Naive thymus-derived CD8-positive, alpha-beta T cell (primary cell): Measurements from ENCODE around the gene MYRIP. TPM values are rescaled to one million over a fixed set of nuclear protein-coding genes. Genes with fewer than 3 reads are reported as not detected.

Experiments used
- ATAC-seq, 2 donors: fragments of 150-1000 bp; cut with Tn5 transposase in 1 of 2; sonication (Bioruptor Pico), chemical (Tn5 transposase) in 1 of 2; 1 replicate in 1 of 2; 2 replicates in 1 of 2; pipeline ENCODE4 v1.10.0; 2021; ENCODE audit warnings: mild to moderate bottlenecking in 2 of 2, moderate library complexity in 2 of 2
- POLR2A ChIA-PET: fragments of 350-600 bp; sonication (Branson Sonifier 250); formaldehyde crosslinking; loops from one replicate; lab custom pipeline; 2021; ENCODE audit warnings: antibody characterized with exemption; lab: Charles Lee
- DNase-seq, 10 donors: peaks; one replicate each; pipeline versions ENCODE4 v3.0.0 to v3.0.0-alpha.2; 2020 to 2022
- H3K27ac Mint-ChIP-seq, 10 donors: one replicate each; pipeline ENCODE4 v1.8.0; 2020 to 2022; ENCODE audit warnings: mild to moderate bottlenecking in 10 of 10, mixed read lengths in 10 of 10, moderate library complexity in 4 of 10, inconsistent platforms in 1 of 10
- H3K27me3 Mint-ChIP-seq, 5 donors: one replicate each; pipeline ENCODE4 v1.8.0; 2021 to 2022; ENCODE audit warnings: mixed read lengths in 5 of 5
- H3K36me3 Mint-ChIP-seq, 3 donors: one replicate each; pipeline ENCODE4 v1.8.0; 2020 to 2022; ENCODE audit warnings: mixed read lengths in 3 of 3, mild to moderate bottlenecking in 2 of 3, inconsistent platforms in 1 of 3
- H3K4me1 Mint-ChIP-seq, 4 donors: one replicate each; pipeline ENCODE4 v1.8.0; 2021 to 2022; ENCODE audit warnings: mixed read lengths in 4 of 4
- H3K4me3 Mint-ChIP-seq, 10 donors: one replicate each; pipeline ENCODE4 v1.8.0; 2020 to 2022; ENCODE audit warnings: mild to moderate bottlenecking in 10 of 10, mixed read lengths in 10 of 10, moderate library complexity in 6 of 10, inconsistent platforms in 1 of 10
- H3K9me3 Mint-ChIP-seq, 9 donors: one replicate each; pipeline ENCODE4 v1.8.0; 2020 to 2022; ENCODE audit warnings: mixed read lengths in 9 of 9, mild to moderate bottlenecking in 3 of 9, inconsistent platforms in 1 of 9, moderate library complexity in 1 of 9
- polyA plus RNA-seq, 3 donors: library from polyadenylated mRNA; unstranded; fragments of 300-500 nt; fragmentation: Illumina TruSeq; gene quantifications; one replicate each; pipeline ENCODE4 v1.2.3, GENCODE V29; 2021
- total RNA-seq, 8 experiments: library from RNA in 2 of 8; stranded (reverse) in 2 of 8; gene quantifications; one replicate each; pipeline ENCODE4 v1.2.3 and lab custom pipeline; 2021 to 2026

The MYRIP gene
- total and polyA plus RNA-seq, 5 experiments from 2014 or later = 0.08 TPM; not detected in 4

DNA sequence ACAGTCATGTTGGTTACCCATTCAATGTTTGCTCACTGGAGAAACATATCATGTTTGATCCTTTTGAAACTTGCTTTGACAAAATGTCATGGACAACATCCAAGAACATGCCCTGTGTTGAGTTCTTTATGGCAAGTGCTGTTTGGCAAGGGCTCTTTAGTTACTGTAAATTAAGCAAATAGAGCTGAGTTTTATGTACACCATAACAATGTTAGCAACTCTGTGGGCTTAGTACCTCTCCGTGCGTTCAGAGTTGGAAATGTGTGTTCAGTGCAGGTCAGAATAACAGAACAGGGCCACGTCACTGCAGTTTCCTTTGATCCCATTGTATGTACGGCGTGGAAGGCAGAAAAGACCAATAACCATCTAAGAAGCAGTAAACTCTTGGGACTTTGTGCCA is 132.5 kb downstream of the MYRIP start:
- Mint-ChIP-seq H3K36me3 (no peaks in the 10 kb centered on the region), H3K4me3 (no peak overlapping the region), H3K9me3 (peaks cover 0 to 5% (median 0%) of the 10 kb centered on the region in 9 donors), H3K27ac (no peak overlapping the region), H3K27me3 (peaks cover 5 to 17% (median 7%) of the 10 kb centered on the region in 5 donors), H3K4me1 (no peaks in the 10 kb centered on the region)
- DNase-seq (no peak), ATAC-seq (no peak)
- POLR2A ChIA-PET = no interaction called here

DNA sequence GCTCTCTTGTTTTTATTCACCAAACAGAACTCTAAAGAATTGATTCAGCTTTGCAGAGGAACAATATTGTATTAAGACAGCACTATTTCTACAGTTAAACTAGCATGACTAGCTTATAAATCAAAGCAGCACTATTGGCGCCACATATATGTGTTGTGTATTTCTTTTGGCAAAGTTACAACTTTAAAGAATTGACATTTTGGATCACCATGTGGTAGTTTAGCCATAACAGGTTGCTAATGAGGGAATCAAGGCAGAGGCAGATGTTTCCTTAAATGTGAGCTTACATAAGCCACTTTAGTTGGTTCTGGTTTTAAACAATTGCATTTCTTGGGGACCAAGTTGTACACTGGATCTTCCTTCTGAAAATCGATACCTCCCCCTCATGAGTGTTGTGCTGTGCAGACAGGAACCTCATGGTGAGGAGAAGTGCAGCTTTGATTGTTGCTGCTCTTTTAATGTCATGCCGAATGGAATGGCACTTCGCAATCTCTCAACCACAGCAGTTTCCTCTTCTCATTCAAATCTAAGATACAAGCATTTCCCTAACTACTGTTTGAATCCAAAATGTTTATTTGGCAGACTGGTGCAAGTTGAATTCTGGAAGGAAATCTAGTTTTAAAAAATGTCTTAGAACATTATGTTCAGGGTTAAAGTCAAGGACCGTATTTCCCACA is 151.2 kb downstream of the MYRIP start:
- ATAC-seq (no peak), DNase-seq (no peak)
- Mint-ChIP-seq H3K4me1 (peaks cover 0 to 8% (median under 1%) of the 10 kb centered on the region in 4 donors), H3K27ac (no peak overlapping the region), H3K27me3 (peaks cover 0 to 5% (median 1%) of the 10 kb centered on the region in 5 donors), H3K36me3 (no peaks in the 10 kb centered on the region), H3K4me3 (no peak overlapping the region), H3K9me3 (peaks cover 0 to 13% (median 5%) of the 10 kb centered on the region in 9 donors)
- POLR2A ChIA-PET = no interaction called here

- Mint-ChIP-seq H3K27ac (no peak overlapping the region), H3K4me3 (no peak overlapping the region), H3K27me3 (peaks cover 0 to 4% (median 0%) of the 10 kb centered on the region in 5 donors), H3K36me3 (no peaks in the 10 kb centered on the region), H3K9me3 (peaks cover 0 to 11% (median 3%) of the 10 kb centered on the region in 9 donors), H3K4me1 (peaks cover 0 to 8% (median under 1%) of the 10 kb centered on the region in 4 donors)
- POLR2A ChIA-PET = no interaction called here
- ATAC-seq = no peak
- no peak for DNase-seq
These were observed 151.8 kb downstream of the MYRIP start for GRCh38 chr3:39961230-39961629.

DNA sequence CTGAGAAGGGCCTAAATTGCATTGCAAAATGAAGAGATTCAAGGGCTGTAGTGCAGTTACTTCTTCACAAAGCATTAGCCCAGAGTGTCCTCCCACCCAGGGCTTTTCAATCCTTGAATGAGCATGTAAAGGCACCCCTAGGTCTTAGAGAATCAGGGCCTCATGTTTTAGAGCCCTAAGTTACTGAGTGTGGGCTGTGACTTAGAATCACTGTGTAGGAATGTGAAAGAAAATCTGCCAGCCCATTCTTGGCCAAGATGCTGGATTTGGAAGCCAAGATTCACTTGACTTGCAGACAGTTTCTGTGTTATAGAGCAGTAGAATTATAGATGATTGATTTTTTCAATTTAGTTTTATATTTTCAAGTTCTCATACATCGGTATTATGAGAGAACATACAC is 153.2 kb downstream of the MYRIP start:
- Mint-ChIP-seq H3K36me3 (no peaks in the 10 kb centered on the region), H3K27me3 (peaks cover 0 to 6% (median 0%) of the 10 kb centered on the region in 5 donors), H3K27ac (no peak overlapping the region), H3K9me3 (peaks cover 0 to 5% (median 0%) of the 10 kb centered on the region in 9 donors), H3K4me1 (peaks cover 0 to 8% (median under 1%) of the 10 kb centered on the region in 4 donors), H3K4me3 (no peak overlapping the region)
- DNase-seq (no peak), ATAC-seq (no peak)
- POLR2A ChIA-PET = no interaction called here

- Mint-ChIP-seq H3K27ac (no peak overlapping the region), H3K27me3 (peaks cover 1 to 14% (median 5%) of the 10 kb centered on the region in 5 donors), H3K36me3 (no peaks in the 10 kb centered on the region), H3K4me1 (peaks cover 0 to 7% (median under 1%) of the 10 kb centered on the region in 4 donors), H3K9me3 (peaks cover 0 to 6% (median 0%) of the 10 kb centered on the region in 9 donors), H3K4me3 (no peak overlapping the region)
- POLR2A ChIA-PET = no interaction called here
- DNase-seq (no peak), ATAC-seq (no peak)
These were observed 156.1 kb downstream of the MYRIP start for GRCh38 chr3:39965461-39965860.

- no peak overlapping the region for H3K4me3 Mint-ChIP-seq
These were observed 156.6 kb downstream of the MYRIP start for GRCh38 chr3:39965997-39966396.

GRCh38 chr3:39970982-39971381 is 161.6 kb downstream of the MYRIP start:
- H3K9me3 Mint-ChIP-seq = peaks cover 0 to 12% (median 4%) of the 10 kb centered on the region in 9 donors
- DNase-seq (no peak), ATAC-seq (no peak)
- H3K36me3 Mint-ChIP-seq = peaks cover 0 to 5% (median 0%) of the 10 kb centered on the region in 3 donors
- peaks cover 5 to 40% (median 18%) of the 10 kb centered on the region in 5 donors for H3K27me3 Mint-ChIP-seq
- H3K27ac Mint-ChIP-seq = no peak overlapping the region
- POLR2A ChIA-PET = no interaction called here
- no peak overlapping the region for H3K4me3 Mint-ChIP-seq
- H3K4me1 Mint-ChIP-seq = no peaks in the 10 kb centered on the region

More at GRCh38 chr3:39965997-39966396, 156.6 kb downstream of the MYRIP start:
- H3K9me3 Mint-ChIP-seq = peaks cover 0 to 7% (median 0%) of the 10 kb centered on the region in 9 donors
- H3K27ac Mint-ChIP-seq = no peak overlapping the region
- POLR2A ChIA-PET = no interaction called here
- peaks cover 0 to 1% (median under 1%) of the 10 kb centered on the region in 4 donors for H3K4me1 Mint-ChIP-seq
- no peak for ATAC-seq
- DNase-seq = no peak
- peaks cover 1 to 19% (median 7%) of the 10 kb centered on the region in 5 donors for H3K27me3 Mint-ChIP-seq
- H3K36me3 Mint-ChIP-seq = no peaks in the 10 kb centered on the region

DNA sequence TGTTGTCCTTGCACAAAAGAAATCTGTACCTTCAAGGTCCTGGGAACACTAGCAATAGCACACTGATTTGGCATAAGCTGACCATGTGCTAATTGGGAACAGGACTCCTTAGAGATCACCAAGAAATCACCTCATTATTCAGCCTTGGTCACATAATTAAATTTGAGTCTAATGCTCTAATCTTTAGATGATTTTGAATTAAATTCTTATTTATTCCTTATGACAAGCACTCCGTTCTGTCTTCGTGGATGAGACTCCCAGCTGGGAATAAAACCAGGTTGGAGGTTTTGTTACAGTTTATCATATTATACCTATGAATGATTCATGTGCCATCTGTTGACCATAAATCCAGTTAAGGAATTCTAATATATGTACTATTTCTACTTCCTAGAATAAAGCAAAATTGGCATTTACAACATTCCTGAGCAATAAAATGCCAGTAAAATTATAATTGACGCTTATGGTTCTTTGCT is 162.2 kb downstream of the MYRIP start:
- Mint-ChIP-seq H3K36me3 (peaks cover 0 to 5% (median 0%) of the 10 kb centered on the region in 3 donors), H3K9me3 (peaks cover 0 to 12% (median 4%) of the 10 kb centered on the region in 9 donors), H3K4me3 (no peak overlapping the region), H3K27ac (no peak overlapping the region), H3K27me3 (peaks cover 5 to 40% (median 18%) of the 10 kb centered on the region in 5 donors), H3K4me1 (no peaks in the 10 kb centered on the region)
- ATAC-seq = no peak
- no peak for DNase-seq
- POLR2A ChIA-PET = no interaction called here

- no peak overlapping the region for H3K27ac Mint-ChIP-seq
- peaks cover 0 to 5% (median 0%) of the 10 kb centered on the region in 3 donors for H3K36me3 Mint-ChIP-seq
These were observed 163.1 kb downstream of the MYRIP start for GRCh38 chr3:39972508-39972907.

GRCh38 chr3:39977058-39977794 is 167.8 kb downstream of the MYRIP start:
- Mint-ChIP-seq H3K27me3 (peaks cover 3 to 17% (median 8%) of the 10 kb centered on the region in 5 donors), H3K4me1 (no peaks in the 10 kb centered on the region), H3K9me3 (peaks cover 0 to 12% (median 0%) of the 10 kb centered on the region in 9 donors), H3K36me3 (peaks cover 0 to 5% (median 0%) of the 10 kb centered on the region in 3 donors), H3K4me3 (no peak overlapping the region), H3K27ac (no peak overlapping the region)
- ATAC-seq (no peak), DNase-seq (no peak)
- POLR2A ChIA-PET = no interaction called here

More at GRCh38 chr3:39972508-39972907, 163.1 kb downstream of the MYRIP start:
- H3K4me3 Mint-ChIP-seq = no peak overlapping the region
- DNase-seq (no peak), ATAC-seq (no peak)
- peaks cover 0 to 12% (median 4%) of the 10 kb centered on the region in 9 donors for H3K9me3 Mint-ChIP-seq
- peaks cover 3 to 40% (median 18%) of the 10 kb centered on the region in 5 donors for H3K27me3 Mint-ChIP-seq
- H3K4me1 Mint-ChIP-seq = no peaks in the 10 kb centered on the region
- POLR2A ChIA-PET = no interaction called here

DNA sequence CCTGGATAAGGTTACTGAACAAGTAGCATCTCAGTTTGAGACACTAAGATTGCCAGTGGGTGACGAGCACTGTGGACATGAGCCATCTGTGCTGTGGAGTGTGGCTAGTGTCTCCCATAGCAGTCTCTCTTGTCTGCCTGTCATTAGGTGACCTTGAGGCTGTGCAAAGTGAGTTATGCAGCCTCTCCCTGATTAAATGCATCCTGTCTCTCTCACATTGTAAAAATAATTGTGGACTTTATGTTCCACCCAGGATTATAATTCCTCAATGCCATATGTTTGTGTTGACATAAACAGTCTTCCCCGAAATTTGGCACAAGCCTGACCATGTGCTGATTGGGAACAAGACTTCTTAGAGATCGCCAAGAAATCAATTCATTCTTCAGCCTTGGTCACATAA is 168.9 kb downstream of the MYRIP start:
- no peak for ATAC-seq
- DNase-seq = no peak
- H3K36me3 Mint-ChIP-seq = peaks cover 0 to 5% (median 0%) of the 10 kb centered on the region in 3 donors
- no peak overlapping the region for H3K4me3 Mint-ChIP-seq
- POLR2A ChIA-PET = no interaction called here
- peaks cover 2 to 11% (median 3%) of the 10 kb centered on the region in 5 donors for H3K27me3 Mint-ChIP-seq
- H3K27ac Mint-ChIP-seq = no peak overlapping the region
- H3K4me1 Mint-ChIP-seq = no peaks in the 10 kb centered on the region
- peaks cover 0 to 12% (median 0%) of the 10 kb centered on the region in 9 donors for H3K9me3 Mint-ChIP-seq

GRCh38 chr3:39980058-39980457 is 170.6 kb downstream of the MYRIP start:
- POLR2A ChIA-PET = no interaction called here
- no peaks in the 10 kb centered on the region for H3K4me1 Mint-ChIP-seq
- H3K27me3 Mint-ChIP-seq = peaks cover 0 to 1% (median 0%) of the 10 kb centered on the region in 5 donors
- ATAC-seq (no peak), DNase-seq (no peak)
- H3K36me3 Mint-ChIP-seq = no peaks in the 10 kb centered on the region
- peaks cover 0 to 2% (median 0%) of the 10 kb centered on the region in 9 donors for H3K9me3 Mint-ChIP-seq
- no peak overlapping the region for H3K27ac Mint-ChIP-seq
- H3K4me3 Mint-ChIP-seq = no peak overlapping the region

- H3K27ac Mint-ChIP-seq = no peak overlapping the region
- no peak overlapping the region for H3K4me3 Mint-ChIP-seq
- no peak for ATAC-seq
- H3K9me3 Mint-ChIP-seq = peaks cover 0 to 2% (median 0%) of the 10 kb centered on the region in 9 donors
- no peaks in the 10 kb centered on the region for H3K27me3 Mint-ChIP-seq
- DNase-seq = no peak
- POLR2A ChIA-PET = no interaction called here
- H3K36me3 Mint-ChIP-seq = no peaks in the 10 kb centered on the region
- H3K4me1 Mint-ChIP-seq = no peaks in the 10 kb centered on the region
These were observed 171.4 kb downstream of the MYRIP start for GRCh38 chr3:39980781-39981180.
